H1 (cell line): ENCODE data around the gene FBH1.

Source experiments
- POLR2A ChIP-seq, 2 experiments: IDR thresholded peaks; 1 replicate in 1 of 2; 2 replicates in 1 of 2; pipeline ENCODE4 v1.6.1; 2011; ENCODE audit warnings: low read depth in 2 of 2, low read length in 2 of 2, mild to moderate bottlenecking in 2 of 2; ENCODE audit errors: control extremely low read depth in 1 of 2
- RBBP5 ChIP-seq: IDR thresholded peaks from 2 replicates; pipeline ENCODE4 v1.7.1; 2012; ENCODE audit warnings: low read depth, mild to moderate bottlenecking, inconsistent platforms, low read length, moderate library complexity, borderline replicate concordance
- TAF1 ChIP-seq: IDR thresholded peaks from 2 replicates; pipeline ENCODE4 v1.6.1; 2011; ENCODE audit warnings: mild to moderate bottlenecking, low read depth, low read length
- TF ChIP-seq, protein P1 (sequence below), 3 experiments: IDR thresholded peaks; 1 replicate in 2 of 3; 2 replicates in 1 of 3; pipeline versions ENCODE4 v1.5.1 to v1.6.1; 2011; ENCODE audit warnings: low read length in 3 of 3, mild to moderate bottlenecking in 3 of 3, inconsistent platforms in 2 of 3, low read depth in 1 of 3, moderate library complexity in 1 of 3; ENCODE audit not compliant: insufficient read depth in 1 of 3; ENCODE audit errors: control extremely low read depth in 1 of 3

- no peak for TF ChIP-seq POLR2A (IDR thresholded peaks at IDR 0.05; ENCODE audit: control extremely low read depth in 1 of 2, low read depth in 2 of 2, low read length in 2 of 2)
- TF ChIP-seq, protein P1, sequence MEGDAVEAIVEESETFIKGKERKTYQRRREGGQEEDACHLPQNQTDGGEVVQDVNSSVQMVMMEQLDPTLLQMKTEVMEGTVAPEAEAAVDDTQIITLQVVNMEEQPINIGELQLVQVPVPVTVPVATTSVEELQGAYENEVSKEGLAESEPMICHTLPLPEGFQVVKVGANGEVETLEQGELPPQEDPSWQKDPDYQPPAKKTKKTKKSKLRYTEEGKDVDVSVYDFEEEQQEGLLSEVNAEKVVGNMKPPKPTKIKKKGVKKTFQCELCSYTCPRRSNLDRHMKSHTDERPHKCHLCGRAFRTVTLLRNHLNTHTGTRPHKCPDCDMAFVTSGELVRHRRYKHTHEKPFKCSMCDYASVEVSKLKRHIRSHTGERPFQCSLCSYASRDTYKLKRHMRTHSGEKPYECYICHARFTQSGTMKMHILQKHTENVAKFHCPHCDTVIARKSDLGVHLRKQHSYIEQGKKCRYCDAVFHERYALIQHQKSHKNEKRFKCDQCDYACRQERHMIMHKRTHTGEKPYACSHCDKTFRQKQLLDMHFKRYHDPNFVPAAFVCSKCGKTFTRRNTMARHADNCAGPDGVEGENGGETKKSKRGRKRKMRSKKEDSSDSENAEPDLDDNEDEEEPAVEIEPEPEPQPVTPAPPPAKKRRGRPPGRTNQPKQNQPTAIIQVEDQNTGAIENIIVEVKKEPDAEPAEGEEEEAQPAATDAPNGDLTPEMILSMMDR (IDR thresholded peaks at IDR 0.05; ENCODE audit: control extremely low read depth in 1 of 3, insufficient read depth in 1 of 3, low read depth in 1 of 3, low read length in 3 of 3) = no peak
- no peak for TF ChIP-seq RBBP5
- no peak for TF ChIP-seq TAF1
Measured at GRCh38 chr10:5862360-5862961, 27.6 kb upstream of the FBH1 start.
